ENCODE data around the gene URAD. TPM values are rescaled to one million over a fixed set of nuclear protein-coding genes. Genes with fewer than 3 reads are reported as not detected.
"Not testable (repeated sequence)": the region's sequence is repeated elsewhere in the genome, so short reads cannot be mapped to it uniquely, and the experiment has no call there.

URAD gene
- total RNA-seq, 3 donors from 2014 or later, result not detected

DNA sequence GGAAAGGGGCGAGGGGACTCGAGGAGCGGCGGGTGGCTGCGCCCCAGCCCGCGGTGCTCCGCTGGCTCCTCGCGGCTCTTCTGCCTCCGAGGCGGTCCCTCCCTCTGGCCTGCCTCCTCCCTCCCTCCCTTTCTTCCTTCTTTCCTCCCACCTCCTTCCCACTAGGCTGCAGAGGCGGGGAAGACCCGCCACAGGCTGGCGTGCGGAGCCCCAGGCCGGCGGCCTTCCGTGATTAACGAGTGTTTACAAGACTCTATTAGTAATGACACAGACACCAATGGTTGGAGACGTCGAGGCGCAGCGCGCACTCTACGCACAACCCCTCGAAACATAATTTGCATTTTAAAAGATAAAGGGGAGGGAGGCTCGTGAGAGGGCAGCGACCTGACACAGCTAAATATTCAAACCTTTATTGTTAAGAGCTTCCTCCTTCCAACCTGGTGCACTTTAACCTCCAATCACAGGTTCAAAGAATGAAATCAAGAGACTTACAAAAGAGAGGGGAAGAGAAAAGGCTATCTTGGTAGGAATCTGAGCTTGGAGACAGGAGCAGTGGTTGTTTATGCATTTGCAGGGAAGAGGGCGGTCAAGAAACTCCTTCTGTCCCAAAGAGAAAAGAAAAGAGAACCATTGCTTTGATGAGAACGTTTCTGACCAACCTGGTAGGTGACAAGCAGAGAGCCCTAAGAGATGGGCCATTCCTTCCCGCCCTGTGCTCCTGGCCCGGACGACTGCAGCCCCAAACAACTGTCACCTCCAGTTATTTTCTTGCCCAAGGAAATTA lies 19.2 kb downstream of the URAD start, which contains the start of gene CDX2:
Gene CDX2 (minus strand): TSS at position 234 of the 784 bp plus-strand sequence. CDS start 309 bp downstream, outside the sequence.
- H3K4me3 Mint-ChIP-seq, result peak within 1 kb of the TSS; percentile 39
- no peaks in the 10 kb centered on the region for H3K9me3 Mint-ChIP-seq
- H3K27me3 Mint-ChIP-seq (ENCODE audit: low read depth), result peaks cover 84% of the 10 kb centered on the region
- H3K4me1 Mint-ChIP-seq (ENCODE audit: low read depth), result peaks cover 25% of the 10 kb centered on the region
- ATAC-seq (no peak), DNase-seq (no peak)
- H3K36me3 Mint-ChIP-seq (ENCODE audit: insufficient read depth), result no peaks in the 10 kb centered on the region

- Mint-ChIP-seq H3K9me3 (no peaks in the 10 kb centered on the region), H3K4me3 (no peak overlapping the region)
- DNase-seq, result no peak
Measured at GRCh38 chr13:27968316-27969081, 20.0 kb downstream of the URAD start.

GRCh38 chr13:27967736-27968315 lies 20.7 kb downstream of the URAD start:
- H3K4me1 Mint-ChIP-seq (ENCODE audit: low read depth), result peaks cover 25% of the 10 kb centered on the region
- no peaks in the 10 kb centered on the region for H3K9me3 Mint-ChIP-seq
- ATAC-seq, result no peak
- no peak for DNase-seq
- H3K27me3 Mint-ChIP-seq (ENCODE audit: low read depth), result peaks cover 80% of the 10 kb centered on the region
- peak overlapping the region; percentile 37 for H3K4me3 Mint-ChIP-seq
- no peaks in the 10 kb centered on the region for H3K36me3 Mint-ChIP-seq (ENCODE audit: insufficient read depth)

More at GRCh38 chr13:27968316-27969081, 20.0 kb downstream of the URAD start:
- peaks cover 25% of the 10 kb centered on the region for H3K4me1 Mint-ChIP-seq (ENCODE audit: low read depth)
- peaks cover 82% of the 10 kb centered on the region for H3K27me3 Mint-ChIP-seq (ENCODE audit: low read depth)
- ATAC-seq, result no peak
- H3K36me3 Mint-ChIP-seq (ENCODE audit: insufficient read depth), result no peaks in the 10 kb centered on the region

- DNase-seq (no peak), ATAC-seq (no peak)
- Mint-ChIP-seq H3K36me3 (ENCODE audit: insufficient read depth) (no peaks in the 10 kb centered on the region), H3K9me3 (no peaks in the 10 kb centered on the region), H3K4me3 (no peak overlapping the region), H3K4me1 (ENCODE audit: low read depth) (peaks cover 25% of the 10 kb centered on the region), H3K27me3 (ENCODE audit: low read depth) (peaks cover 85% of the 10 kb centered on the region)
Measured at GRCh38 chr13:27967203-27967735, 21.2 kb downstream of the URAD start.

- Mint-ChIP-seq H3K27me3 (ENCODE audit: low read depth) (peaks cover 85% of the 10 kb centered on the region), H3K4me1 (ENCODE audit: low read depth) (peaks cover 25% of the 10 kb centered on the region), H3K36me3 (ENCODE audit: insufficient read depth) (no peaks in the 10 kb centered on the region), H3K9me3 (no peaks in the 10 kb centered on the region), H3K4me3 (no peak overlapping the region)
- DNase-seq (no peak), ATAC-seq (no peak)
Measured at GRCh38 chr13:27966641-27967202, 21.8 kb downstream of the URAD start.

GRCh38 chr13:27965740-27966640 lies 22.5 kb downstream of the URAD start:
- H3K27me3 Mint-ChIP-seq (ENCODE audit: low read depth), result peaks cover 86% of the 10 kb centered on the region
- no peak for DNase-seq
- peaks cover 28% of the 10 kb centered on the region for H3K4me1 Mint-ChIP-seq (ENCODE audit: low read depth)
- no peaks in the 10 kb centered on the region for H3K9me3 Mint-ChIP-seq
- H3K36me3 Mint-ChIP-seq (ENCODE audit: insufficient read depth), result no peaks in the 10 kb centered on the region
- no peak overlapping the region for H3K4me3 Mint-ChIP-seq
- ATAC-seq, result no peak

- no peak for ATAC-seq
- H3K4me1 Mint-ChIP-seq (ENCODE audit: low read depth), result peaks cover 25% of the 10 kb centered on the region
- H3K9me3 Mint-ChIP-seq, result no peaks in the 10 kb centered on the region
Measured at GRCh38 chr13:27965343-27965739, 23.2 kb downstream of the URAD start.

DNA sequence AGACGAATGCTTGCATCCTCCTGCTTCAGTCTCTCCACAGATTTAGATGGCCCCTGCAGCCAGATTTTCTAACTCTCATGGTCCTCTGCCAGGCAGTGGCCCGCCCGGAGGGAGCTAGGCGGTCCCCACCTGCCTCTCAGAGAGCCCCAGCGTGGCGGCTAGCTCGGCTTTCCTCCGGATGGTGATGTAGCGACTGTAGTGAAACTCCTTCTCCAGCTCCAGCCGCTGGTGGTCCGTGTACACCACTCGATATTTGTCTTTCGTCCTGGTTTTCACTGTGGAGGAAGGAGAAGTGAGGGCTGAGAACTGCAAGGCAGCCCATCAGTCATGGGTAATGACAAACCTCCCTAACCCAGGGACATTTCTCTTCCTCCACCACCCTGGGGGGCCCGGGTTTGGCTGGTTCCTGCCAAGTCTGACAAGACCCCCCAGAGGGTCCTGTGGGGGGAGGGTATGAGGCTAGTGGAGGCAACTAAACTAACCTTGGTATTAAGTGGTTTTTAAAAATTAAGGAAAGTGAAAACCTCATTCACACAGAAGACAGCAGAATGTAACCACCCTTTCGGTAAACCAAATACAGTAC lies 23.7 kb downstream of the URAD start:
- H3K36me3 Mint-ChIP-seq (ENCODE audit: insufficient read depth), result no peaks in the 10 kb centered on the region
- no peaks in the 10 kb centered on the region for H3K9me3 Mint-ChIP-seq
- ATAC-seq (no peak), DNase-seq (no peak)
- H3K4me3 Mint-ChIP-seq, result no peak overlapping the region
- peaks cover 29% of the 10 kb centered on the region for H3K4me1 Mint-ChIP-seq (ENCODE audit: low read depth)
- peaks cover 84% of the 10 kb centered on the region for H3K27me3 Mint-ChIP-seq (ENCODE audit: low read depth)

More at GRCh38 chr13:27965343-27965739, 23.2 kb downstream of the URAD start:
- no peak for DNase-seq
- Mint-ChIP-seq H3K36me3 (ENCODE audit: insufficient read depth) (no peaks in the 10 kb centered on the region), H3K27me3 (ENCODE audit: low read depth) (peaks cover 84% of the 10 kb centered on the region), H3K4me3 (no peak overlapping the region)

GRCh38 chr13:27964206-27964605 lies 24.3 kb downstream of the URAD start:
- Mint-ChIP-seq H3K27me3 (ENCODE audit: low read depth) (peaks cover 83% of the 10 kb centered on the region), H3K4me1 (ENCODE audit: low read depth) (peaks cover 25% of the 10 kb centered on the region)
- not testable (repeated sequence) for DNase-seq; H3K36me3 Mint-ChIP-seq (ENCODE audit: insufficient read depth); ATAC-seq; H3K9me3 Mint-ChIP-seq; H3K4me3 Mint-ChIP-seq

GRCh38 chr13:27963491-27963890 lies 25.0 kb downstream of the URAD start:
- Mint-ChIP-seq H3K4me1 (ENCODE audit: low read depth) (peaks cover 23% of the 10 kb centered on the region), H3K9me3 (no peaks in the 10 kb centered on the region), H3K4me3 (no peak overlapping the region), H3K27me3 (ENCODE audit: low read depth) (peaks cover 84% of the 10 kb centered on the region), H3K36me3 (ENCODE audit: insufficient read depth) (no peaks in the 10 kb centered on the region)
- no peak for DNase-seq
- no peak for ATAC-seq

DNA sequence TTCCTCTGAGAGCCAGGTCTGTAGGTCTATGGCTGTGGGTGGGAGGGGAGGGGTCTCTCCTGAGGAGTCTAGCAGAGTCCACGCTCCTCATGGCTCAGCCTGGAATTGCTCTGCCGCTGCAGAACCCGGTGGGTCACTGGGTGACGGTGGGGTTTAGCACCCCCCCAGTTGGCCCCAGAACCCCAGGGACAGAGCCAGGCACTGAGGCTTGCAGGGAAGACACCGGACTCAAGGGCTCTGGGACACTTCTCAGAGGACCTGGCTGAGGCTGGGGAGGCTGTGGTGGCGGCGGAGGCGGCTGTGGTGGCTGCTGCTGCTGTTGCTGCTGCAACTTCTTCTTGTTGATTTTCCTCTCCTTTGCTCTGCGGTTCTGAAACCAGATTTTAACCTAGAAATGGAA lies 25.5 kb downstream of the URAD start:
- H3K4me1 Mint-ChIP-seq (ENCODE audit: low read depth), result peaks cover 22% of the 10 kb centered on the region
- H3K36me3 Mint-ChIP-seq (ENCODE audit: insufficient read depth), result no peaks in the 10 kb centered on the region
- no peak overlapping the region for H3K4me3 Mint-ChIP-seq
- no peaks in the 10 kb centered on the region for H3K9me3 Mint-ChIP-seq
- ATAC-seq (no peak), DNase-seq (no peak)
- peaks cover 88% of the 10 kb centered on the region for H3K27me3 Mint-ChIP-seq (ENCODE audit: low read depth)

- H3K27me3 Mint-ChIP-seq (ENCODE audit: low read depth), result peaks cover 84% of the 10 kb centered on the region
- H3K9me3 Mint-ChIP-seq, result no peaks in the 10 kb centered on the region
- DNase-seq (no peak), ATAC-seq (no peak)
- no peaks in the 10 kb centered on the region for H3K36me3 Mint-ChIP-seq (ENCODE audit: insufficient read depth)
- peaks cover 15% of the 10 kb centered on the region for H3K4me1 Mint-ChIP-seq (ENCODE audit: low read depth)
- H3K4me3 Mint-ChIP-seq, result no peak overlapping the region
Measured at GRCh38 chr13:27962128-27962841, 26.2 kb downstream of the URAD start.
